ENCODE results near the gene PPIL6.
"Not testable (repeated sequence)": the region's sequence is repeated elsewhere in the genome, so short reads cannot be mapped to it uniquely, and the experiment has no call there.

PPIL6 gene

DNA sequence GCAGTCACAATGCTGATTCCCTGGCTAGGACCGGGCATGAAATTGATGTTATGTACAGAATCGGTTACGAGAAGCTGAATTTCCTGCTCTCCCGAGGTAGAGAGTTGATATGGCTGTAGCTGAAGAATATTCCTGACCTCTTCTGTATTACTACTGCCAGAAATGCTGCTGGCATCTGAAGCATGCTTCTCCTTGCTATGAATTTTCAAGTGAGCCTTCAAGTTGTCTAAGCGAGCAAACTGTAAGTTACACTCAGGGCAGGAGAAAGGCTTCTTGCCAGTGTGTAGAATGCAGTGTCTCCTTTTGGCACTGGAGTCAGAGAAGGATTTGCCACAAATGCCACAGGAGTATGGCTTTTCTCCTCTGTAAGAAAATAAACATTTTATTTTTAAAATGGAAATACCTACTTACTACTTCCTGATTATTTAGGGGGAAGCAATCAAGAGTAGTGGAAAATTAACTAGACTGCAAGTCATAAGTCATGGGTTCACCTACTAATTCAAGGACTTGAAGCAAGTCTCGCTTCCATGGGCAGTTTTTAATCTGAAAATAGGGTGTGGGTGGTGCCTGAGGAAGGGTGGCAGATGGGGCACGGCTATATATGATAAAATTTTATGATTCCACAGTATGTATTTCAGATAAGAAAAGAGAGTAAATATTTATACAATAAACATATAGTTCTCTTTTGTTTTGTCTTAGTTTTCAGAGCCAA is 25.9 kb upstream of the PPIL6 start:
- DNase-seq = no peak

DNA sequence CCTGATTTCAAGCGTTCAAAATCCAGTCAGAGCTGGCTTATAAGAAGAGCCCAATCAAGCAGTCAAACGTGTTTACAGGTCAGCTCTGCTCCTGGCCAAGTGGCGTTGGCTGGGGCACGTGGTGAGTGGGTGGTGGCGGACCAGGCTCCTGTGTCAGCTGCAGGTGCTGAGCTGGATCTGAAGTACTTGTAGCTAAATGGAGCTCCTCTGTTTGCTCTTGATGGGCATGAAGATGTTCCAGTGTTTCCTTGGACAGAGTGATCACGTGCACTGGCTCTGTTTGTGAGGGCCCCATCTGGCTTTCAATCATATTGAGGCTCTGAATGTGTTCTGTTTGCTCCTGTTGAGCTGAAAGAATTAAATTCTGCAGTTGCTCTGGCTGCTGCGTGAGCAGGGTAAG is 25.3 kb upstream of the PPIL6 start:
- no peak for DNase-seq

DNA sequence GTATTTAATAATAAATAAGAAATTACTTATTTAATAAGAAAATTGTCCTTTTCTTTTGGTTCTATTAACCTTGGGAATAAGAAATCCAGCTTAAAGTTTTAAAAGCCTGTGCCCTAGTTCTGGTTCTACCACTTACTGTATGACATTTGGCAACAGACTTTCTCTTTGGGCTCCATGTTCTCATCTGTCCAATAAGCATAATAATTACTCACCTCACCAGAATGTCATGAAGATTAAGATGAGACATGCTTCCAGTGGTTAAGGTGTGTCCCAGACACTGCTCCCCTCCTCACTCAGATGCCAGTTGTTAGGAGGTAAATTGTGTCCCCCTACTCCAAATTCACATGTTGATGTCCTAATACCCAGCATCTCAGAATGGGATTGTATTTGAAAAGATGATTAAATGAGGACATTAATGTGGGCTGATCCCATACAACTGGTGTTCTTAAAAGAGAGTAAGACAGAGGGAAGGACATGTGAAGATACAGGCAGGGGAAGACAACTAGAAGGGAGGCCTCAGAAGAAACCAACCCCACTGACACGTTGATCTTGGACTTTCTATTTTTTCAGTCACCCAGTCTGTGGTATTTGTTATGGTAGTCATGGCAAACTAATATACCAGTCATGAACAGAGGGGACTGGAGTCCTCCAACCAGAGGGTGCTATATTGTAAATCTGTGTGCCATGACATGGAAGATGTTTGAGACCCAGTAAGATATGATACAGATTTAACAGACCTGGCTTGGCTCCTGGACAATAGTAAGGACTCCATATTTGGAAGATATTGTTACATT is 21.5 kb upstream of the PPIL6 start:
- DNase-seq = no peak

DNA sequence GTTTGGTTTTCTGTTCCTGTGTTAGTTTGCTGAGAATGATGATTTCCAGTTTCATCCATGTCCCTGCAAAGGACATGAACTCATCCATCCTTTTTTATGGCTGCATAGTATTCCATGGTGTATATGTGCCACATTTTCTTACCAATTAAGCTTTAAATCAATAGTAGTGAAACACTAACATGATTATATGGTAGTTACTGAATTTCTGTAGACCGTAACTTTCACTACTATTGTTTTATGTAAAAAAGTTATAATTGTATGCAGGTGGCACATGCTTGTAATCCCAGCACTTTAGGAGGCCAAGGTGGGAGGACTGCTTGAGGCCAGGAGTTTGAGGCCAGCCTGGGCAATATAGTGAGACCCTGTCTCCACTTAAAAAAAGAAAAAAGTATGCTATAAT is 20.8 kb upstream of the PPIL6 start:
- DNase-seq = not testable (repeated sequence)

DNA sequence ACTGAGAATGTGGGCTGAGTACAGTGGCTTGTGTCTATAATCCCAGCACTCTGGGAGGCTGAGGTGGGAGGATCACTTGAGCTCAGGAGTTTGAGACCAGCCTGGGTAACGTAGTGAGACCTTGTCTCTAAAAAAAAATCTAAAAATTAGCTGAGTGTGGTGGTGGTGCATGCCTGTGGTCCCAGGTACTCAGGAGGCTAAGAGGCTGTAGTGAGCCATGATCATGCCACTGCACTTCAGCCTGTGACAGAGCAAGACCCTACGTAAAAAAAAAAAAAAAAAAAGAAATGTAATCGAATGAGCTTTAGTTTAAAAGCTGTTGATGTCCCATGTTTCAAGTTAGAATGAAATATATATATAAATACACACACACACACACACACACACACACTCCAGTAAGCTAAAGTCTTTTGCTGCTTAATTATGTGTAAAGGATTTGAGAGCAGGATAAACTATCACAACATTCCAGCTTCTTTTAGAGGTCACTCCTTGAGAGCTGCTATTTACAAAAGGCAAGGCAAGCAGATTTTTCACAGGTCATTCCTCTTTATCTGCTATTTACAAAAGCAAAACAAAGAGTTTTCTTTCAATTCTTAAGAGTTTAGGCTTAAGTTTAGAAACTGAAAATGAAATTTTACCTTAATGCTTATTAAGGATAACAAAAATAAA is 19.9 kb upstream of the PPIL6 start:
- DNase-seq = no peak

DNA sequence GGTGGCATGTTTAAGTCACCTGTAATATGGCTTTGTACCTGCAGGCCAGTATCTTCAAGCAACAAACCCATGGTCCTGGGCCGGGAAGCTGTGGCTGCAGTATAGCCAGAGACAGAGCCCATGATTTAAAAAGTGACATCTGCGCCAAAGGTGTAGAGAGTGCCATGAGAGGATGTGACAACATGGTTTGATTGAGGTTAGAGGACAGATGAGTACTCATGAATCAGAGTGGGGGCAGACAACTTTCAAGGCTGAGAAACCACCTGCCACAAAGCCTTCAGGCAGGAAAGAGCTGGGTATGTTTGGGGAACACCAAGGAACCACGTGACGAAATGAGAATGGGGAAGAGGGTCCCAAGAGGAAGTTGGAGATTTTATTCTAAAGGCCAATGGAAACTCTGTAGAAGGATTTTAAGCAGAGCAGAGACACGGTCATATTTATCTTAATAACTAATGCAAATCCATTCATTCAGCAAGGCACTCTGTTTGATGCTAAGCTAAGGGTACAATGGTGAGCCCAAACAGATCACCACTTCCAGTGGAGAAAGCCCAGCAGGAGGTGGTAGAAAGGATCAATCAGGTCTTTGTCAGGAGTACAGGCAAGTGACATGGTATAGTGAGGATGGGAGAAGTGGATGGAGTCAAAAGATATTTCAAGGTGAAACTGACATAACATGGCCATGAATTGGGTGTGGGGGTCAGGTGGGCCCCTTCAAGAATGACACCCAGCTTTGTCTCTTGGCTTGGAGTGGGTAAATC is 18.5 kb upstream of the PPIL6 start:
- no peak for DNase-seq

DNA sequence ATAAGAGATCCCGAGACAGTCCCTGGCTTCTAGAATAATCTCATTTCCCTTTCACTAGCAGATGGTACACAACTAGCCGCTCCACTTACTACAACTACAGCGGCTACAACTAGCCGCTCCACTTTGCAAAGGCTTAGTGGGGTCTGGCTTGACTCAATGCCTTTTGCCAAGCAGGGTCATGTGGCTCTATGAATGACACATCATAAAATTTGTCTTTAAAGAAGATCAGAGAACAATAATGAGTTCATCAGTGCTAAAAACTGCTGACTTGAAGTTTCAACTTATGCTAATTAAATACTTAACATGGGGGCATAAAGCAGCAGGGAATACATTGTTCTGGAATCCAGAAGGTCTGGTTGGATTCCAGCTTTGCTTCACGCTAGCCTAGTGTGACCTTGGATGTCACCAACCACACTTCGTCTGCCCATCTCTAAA is 17.2 kb upstream of the PPIL6 start:
- no peak for DNase-seq

DNA sequence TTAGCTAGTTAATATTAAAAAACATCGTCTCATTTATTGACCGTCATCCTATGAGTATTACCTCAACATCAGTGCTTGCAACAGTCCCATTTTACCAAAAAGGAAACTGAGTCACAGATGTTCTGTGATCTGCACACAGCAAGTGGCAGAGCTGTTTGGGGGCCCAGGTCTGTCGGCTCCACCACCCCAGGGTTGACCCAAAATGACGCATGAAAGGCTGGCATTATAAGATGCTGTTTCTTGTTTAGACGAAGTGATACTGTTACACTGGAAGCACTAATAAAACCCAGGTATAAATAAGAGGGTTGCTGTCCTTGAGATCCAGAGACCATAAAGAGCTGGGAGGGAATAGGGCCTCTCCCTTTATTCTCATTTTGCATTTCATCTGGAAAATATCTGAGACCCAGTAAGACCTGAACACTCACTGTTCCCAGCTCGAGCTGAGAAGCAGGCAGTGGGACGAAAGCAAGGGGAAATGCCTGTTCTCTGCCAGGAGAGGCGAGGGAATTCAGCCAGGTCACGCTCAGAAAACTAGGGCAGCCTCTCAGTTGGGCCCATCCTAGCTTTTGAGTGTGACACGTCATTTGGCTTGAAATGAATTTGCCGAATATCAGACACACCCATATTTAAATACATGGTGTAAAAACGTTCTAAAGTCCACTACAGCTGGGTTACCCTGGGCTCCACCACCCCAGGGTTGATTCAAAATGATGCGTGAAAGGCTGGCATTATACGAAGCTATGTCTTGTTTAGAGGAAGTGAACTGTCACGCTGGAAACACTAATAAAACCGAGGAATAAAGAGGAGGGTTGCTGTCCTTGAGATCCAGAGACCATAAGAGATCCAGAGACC is 16.5 kb upstream of the PPIL6 start:
- DNase-seq = no peak

DNA sequence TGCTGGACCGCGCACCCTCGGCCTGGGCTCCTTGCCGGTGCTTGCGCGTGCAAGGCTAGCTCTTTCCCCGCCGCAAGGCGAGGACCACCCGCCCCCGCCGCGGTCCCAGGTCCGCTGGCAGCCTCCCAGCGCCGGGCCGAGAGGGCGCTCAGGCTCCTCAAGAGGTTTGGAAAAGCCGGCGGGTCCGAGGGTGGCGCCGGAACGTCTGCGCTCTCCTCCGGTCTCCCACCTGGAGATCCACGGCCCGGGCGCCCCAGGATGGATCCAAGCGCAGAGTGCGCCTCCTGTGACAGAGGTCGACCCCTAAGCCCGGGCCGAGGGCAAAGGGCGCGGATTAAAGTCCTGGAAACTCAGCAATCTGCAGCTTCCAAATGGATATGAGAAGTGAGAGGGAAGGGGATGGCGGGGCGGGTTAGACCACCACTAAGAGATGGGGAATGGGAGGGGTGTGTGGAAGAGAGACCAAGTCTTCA is 15.7 kb upstream of the PPIL6 start:
- no peak for DNase-seq

DNA sequence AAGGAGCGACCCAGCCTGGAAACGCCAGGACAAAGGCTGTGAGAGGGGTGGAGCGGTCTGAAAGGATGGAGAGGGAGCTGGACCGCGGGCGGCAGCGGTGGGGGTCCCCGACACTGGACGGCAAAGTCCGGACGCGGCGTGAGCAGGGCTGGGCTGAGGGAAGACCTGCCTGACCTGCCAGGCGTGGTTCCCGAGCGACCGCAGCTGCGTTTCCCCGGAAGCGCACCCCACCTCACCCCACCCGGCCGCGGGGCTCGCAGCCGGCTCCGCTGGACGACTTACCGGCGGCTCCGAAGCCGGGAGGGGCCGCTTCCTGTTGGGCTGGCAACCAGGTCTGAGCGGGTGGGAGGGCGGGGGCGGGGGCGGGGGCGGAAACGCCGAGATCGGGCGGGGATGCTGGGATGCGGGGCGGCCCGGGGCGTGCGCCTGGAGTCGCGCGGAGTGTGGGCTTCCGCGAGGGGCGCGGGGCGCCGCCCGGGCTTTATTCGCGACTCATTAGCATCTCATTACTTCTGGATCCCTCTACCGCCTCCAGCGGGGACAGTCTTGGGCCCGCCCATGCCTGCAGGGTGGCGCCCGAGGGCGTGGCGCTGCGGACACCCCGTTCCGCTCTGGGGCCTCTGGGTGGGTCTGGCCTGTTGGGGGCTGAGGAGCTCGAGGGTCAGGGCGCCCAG is 15.1 kb upstream of the PPIL6 start, which contains the start of gene MICAL1:
Gene MICAL1, minus strand, starts transcription at position 336 of the 674 bp plus-strand sequence. CDS start 1,576 bp downstream, outside the sequence.
- DNase-seq = no peak

DNA sequence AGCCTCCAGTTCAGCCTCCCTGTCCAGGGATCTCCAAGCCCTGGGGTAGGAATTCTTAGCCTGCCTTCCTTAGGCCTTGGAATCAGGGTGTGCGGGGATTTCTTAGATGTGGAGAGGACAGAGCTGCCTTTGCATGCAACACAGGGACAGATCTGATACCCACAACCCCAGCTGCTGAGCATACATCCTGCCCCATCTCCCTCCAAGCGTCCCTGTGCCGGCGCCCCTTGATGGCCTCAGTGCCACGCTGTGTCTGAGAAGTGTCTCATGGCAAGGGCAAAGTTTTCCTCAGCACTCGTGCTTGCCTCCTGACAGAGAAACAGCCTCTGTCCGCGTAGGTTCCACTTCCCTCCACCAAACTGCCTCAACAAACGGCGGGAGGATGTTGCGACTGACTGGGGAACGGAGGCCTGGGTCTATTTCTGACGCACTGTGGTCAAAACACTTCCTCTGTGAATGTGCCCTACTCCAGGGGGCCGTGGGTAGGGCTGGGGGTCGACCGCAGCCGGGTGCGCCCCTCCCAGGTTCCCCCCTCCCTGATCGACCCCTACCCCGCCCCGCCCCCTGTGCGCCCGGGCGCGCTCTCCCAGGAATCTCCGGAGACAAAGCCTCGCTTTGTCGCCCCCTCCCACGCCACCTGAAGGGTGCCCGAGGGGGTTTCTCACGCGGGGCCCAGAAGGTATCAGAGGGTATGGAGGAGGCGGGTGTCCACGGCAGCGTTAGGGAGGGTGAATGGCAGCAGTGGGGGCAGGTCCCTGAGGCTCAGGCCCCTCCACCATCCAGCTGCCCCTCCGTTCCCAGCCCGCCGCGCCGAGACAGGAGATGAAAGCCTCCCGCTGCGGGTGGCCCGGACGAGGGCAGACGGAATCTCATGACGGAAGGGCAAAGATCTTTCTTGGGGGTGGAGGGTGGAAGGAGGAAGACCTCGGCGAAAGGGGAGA is 14.3 kb upstream of the PPIL6 start:
- DNase-seq = no peak

DNA sequence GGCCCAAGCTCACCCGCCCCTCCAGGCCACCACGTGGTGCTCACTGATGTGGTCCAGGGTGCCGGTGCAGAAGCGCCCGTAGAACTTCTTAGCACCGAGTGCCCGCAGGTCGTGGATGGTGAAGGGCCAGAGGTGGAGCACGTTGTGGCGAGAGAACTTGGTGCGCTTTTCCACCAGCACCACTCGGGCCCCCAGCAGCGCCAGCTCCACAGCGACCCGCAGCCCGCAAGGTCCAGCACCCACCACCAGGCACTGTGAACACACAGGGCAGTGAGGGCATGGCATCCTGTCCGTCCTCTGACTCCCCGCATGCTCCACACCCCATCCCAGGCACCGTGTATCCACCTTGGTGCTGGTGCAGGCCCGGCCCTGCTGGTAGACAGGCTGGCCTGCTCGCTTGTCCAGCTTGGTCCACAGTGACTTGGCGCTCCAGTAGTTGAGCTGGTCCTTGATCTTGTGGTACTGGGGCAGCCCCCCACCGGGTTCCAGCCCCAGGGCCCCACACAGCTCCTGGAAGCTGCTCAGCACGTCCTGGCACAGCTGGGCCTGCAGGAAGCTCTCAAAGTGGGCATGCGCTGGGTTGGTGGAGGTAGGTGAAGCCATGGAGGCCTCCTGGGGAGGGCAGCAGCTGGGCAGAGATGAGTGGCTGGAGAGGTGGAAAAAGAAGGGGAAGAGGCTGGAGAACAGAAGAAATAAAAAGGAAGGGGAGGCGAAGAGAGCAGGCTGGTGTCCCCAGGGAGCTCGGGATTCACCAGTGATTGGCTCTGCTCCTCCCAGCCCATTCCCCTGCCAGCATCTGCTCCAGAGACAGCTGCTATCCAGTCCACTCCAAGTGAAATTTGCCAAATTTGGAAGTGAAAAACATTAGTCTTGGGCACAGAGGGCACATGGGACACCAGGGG is 13.4 kb upstream of the PPIL6 start:
- no peak for DNase-seq

DNA sequence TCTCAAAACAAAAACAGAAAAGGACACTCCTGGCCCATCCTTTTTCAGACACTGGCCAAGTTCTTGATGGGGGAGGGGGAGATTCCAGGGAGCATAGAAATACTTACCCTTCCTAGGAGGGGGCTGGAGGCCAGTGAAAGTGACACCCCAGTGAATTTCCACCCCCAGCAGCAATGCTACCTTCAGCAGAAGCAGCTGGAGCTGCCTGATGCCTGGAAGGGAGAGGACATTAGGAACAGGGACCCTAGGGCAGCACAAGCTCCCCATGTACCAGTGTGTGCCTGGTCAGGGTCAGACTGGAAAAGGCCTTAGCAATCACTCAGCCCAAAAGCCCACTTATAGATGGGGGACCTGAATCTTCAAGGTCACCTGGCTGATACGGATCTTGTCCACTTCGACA is 12.7 kb upstream of the PPIL6 start:
- no peak for DNase-seq

DNA sequence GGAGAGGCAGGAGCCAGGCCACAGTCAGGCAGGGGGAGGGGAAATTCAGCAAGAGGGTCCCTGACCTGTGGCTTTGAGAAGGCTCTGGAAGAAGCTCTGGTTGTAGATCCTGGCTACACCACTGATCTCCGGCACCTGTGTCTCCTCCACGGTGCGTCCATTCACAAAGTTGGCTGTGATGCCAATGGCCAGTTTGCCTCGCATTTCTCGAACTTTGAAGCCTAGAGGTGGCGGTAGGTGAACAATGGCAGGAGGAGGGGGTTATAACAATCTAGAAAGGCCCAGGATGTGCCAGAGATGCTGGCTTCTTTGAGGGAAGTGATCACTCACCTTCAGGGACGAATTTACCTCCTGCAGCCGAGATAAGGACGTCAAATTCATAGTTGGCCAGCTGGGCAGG is 11.8 kb upstream of the PPIL6 start:
- no peak for DNase-seq

DNA sequence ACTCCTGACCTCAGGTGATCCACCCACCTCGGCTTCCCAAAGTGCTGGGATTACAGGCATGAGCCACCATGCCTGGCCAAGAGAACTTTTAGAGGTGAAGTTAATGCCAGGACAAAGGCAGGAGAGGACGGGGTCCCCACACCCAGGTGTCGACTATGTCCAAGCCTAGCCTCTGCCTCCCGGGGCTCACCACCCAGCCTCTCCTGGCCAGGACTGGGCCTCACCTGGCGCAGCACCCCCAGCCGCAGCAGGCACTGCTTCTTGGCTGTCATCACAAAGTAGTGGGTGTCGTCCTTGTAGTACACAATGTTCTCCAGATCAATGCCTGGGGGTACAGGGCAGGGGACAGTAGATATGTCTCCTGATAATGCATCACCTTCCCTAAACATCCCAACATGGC is 10.9 kb upstream of the PPIL6 start:
- DNase-seq = no peak

DNA sequence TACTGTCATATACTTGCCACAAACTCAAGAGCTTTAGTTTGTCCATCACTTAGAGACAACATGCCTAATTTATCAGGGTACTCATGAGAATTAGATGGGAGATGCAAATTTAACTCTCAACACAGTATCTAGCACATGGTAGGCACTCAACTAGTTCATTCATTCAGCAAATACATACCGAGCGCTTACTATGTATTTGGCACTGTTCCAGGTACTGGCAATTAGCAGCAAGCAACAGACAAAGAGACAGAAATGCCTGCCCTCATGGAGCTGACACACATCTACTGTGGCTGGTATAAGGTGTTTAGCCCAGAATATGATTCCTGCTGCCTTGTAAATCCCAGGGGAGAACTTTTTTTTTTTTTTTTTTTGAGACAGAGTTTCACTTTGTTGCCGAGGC is 10.4 kb upstream of the PPIL6 start:
- DNase-seq = no peak

DNA sequence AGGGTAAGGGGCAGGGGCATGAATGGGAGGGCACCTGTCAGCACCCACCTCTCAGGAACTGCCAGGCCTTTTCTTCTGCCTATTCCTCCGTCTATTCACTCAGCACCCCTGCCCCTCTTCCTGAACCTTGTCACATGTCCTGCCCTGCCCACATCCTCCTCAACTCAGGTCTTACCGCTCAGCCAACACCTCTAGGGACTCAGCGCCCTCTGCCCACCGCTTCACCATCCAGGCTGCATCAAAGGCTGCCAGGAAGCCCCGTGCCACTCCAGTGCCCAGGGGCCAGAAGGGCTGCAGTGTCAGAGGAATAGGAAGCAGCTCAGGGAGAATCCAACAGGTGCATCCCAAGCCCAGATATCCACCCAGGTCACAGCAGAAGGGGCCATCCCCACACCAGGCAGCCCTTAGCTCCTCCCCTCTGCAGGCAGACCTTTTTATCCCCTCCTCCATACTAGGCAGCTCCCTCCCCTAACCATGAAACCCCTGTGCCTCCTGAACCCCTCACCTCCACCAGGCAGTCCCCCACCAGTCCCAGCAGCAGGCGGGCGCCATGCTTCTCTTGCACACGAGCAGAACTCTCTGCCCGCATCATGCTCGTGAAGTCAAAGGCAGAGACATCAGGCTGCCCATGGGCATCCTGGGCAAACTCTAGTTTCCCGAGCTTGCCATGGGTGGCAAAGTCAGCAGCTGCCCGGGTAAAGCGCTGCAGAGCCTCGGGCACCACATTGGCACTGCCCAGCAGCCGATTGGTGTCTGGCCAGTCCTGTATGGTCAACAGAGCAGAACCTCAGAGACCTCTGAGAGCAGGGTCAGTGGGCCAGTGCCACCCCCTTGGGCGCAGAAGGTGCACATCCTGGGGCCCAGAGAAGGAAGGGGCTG is 9.6 kb upstream of the PPIL6 start:
- DNase-seq = no peak
